NOMO-1 (cell line): ENCODE data around the gene HCFC2.
"Not testable (repeated sequence)": the region's sequence is repeated elsewhere in the genome, so short reads cannot be mapped to it uniquely, and the experiment has no call there.

Experiments used
- DNase-seq, 2 experiments: peaks; one replicate each; lab custom pipeline; 2025; ENCODE audit not compliant: unreplicated experiment in 2 of 2; lab: John Stamatoyannopoulos, UW

Gene HCFC2

GRCh38 chr12:104114834-104115586 lies 50.7 kb downstream of the HCFC2 start:
- not testable (repeated sequence) for DNase-seq

GRCh38 chr12:104115587-104115975 lies 51.2 kb downstream of the HCFC2 start:
- DNase-seq = no peak

- DNase-seq = no peak
Observed at GRCh38 chr12:104121001-104121400, 56.7 kb downstream of the HCFC2 start.

GRCh38 chr12:104122298-104122697 lies 58.0 kb downstream of the HCFC2 start:
- no peak for DNase-seq

- DNase-seq = no peak
Observed at GRCh38 chr12:104126548-104126947, 62.2 kb downstream of the HCFC2 start.

GRCh38 chr12:104130760-104131159 lies 66.4 kb downstream of the HCFC2 start:
- DNase-seq = no peak

- DNase-seq = no peak
Observed at GRCh38 chr12:104131609-104132008, 67.3 kb downstream of the HCFC2 start.

GRCh38 chr12:104132351-104132956 lies 68.1 kb downstream of the HCFC2 start:
- DNase-seq = no peak

GRCh38 chr12:104133321-104133720 lies 69.0 kb downstream of the HCFC2 start:
- DNase-seq = peak in 1 of 2 experiments; percentile 43

GRCh38 chr12:104133866-104134265 lies 69.5 kb downstream of the HCFC2 start:
- no peak for DNase-seq

GRCh38 chr12:104134882-104135281 lies 70.6 kb downstream of the HCFC2 start:
- no peak for DNase-seq

- DNase-seq = no peak
Observed at GRCh38 chr12:104136577-104136976, 72.2 kb downstream of the HCFC2 start.

GRCh38 chr12:104137001-104137901 lies 72.9 kb downstream of the HCFC2 start:
- DNase-seq = peak; percentile 10 to 51

- DNase-seq = peak; percentile 87 to 96
Observed at GRCh38 chr12:104137902-104138796, 73.8 kb downstream of the HCFC2 start, which contains the start of gene NFYB. Gene NFYB, minus strand, starts transcription at chr12:104138210. Its CDS starts 2,757 bp downstream, at chr12:104135453.

GRCh38 chr12:104138797-104139152 lies 74.4 kb downstream of the HCFC2 start:
- DNase-seq = no peak

GRCh38 chr12:104142543-104142942 lies 78.2 kb downstream of the HCFC2 start:
- DNase-seq = no peak

- DNase-seq = no peak
Observed at GRCh38 chr12:104143002-104143401, 78.7 kb downstream of the HCFC2 start.

GRCh38 chr12:104143918-104144317 lies 79.6 kb downstream of the HCFC2 start:
- DNase-seq = no peak

- DNase-seq = no peak
Observed at GRCh38 chr12:104147346-104147745, 83.0 kb downstream of the HCFC2 start.

- DNase-seq = no peak
Observed at GRCh38 chr12:104150416-104150815, 86.1 kb downstream of the HCFC2 start.
